ENCODE data around the gene CDKN2B-AS1. TPM values are rescaled to one million over a fixed set of nuclear protein-coding genes. Genes with fewer than 3 reads are reported as not detected.

The CDKN2B-AS1 gene
- total RNA-seq, 1 experiment from 2014 or later, result not detected

DNA sequence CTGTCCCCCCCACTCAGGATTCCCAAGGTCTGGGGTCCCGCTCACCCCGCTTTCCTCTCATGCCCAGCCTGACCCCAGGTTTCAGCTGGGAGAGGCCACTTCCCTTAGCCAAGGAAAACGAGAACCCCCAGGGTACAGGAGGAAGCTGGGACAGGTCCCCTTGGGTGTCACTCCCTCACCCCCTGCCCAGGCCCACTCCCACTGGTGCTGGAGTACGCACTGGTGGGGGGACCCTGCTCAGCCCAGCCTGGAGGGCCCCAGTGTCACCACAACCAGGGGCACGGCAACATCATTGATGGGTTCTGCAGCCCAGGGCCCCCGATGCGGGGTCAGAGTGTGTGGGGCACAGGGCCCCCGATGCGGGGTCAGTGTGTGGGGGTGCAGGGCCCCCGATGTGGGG, 159.5 kb downstream of the CDKN2B-AS1 start:
- Histone ChIP-seq H3K4me2 (ENCODE audit: insufficient read depth, insufficient read length, low read length) (no peak overlapping the region), H4K20me1 (ENCODE audit: control insufficient read depth, insufficient read depth, insufficient read length) (no peaks in the 10 kb centered on the region), H3K23ac (ENCODE audit: insufficient read length, low read depth, low read length) (no peak overlapping the region), H2BK5ac (ENCODE audit: insufficient read length, low read length) (no peak overlapping the region), H2AFZ (ENCODE audit: low read length) (no peak overlapping the region), H3K56ac (ENCODE audit: insufficient read length, low read depth, low read length) (no peak overlapping the region), H2AK5ac (ENCODE audit: insufficient read length, low read length) (no peak overlapping the region), H3K9me3 (ENCODE audit: control insufficient read depth, low read depth, low read length) (no peaks in the 10 kb centered on the region), H3K18ac (ENCODE audit: insufficient read length, low read depth, low read length) (no peak overlapping the region), H3K14ac (ENCODE audit: insufficient read depth, low read length) (no peak overlapping the region), H2BK12ac (ENCODE audit: insufficient read length, low read depth, low read length) (no peak overlapping the region), H3K79me1 (ENCODE audit: insufficient read depth, low read depth, low read length, poor library complexity, severe bottlenecking) (no peaks in the 10 kb centered on the region), H3K23me2 (ENCODE audit: insufficient read length, low read depth, low read length, poor library complexity, severe bottlenecking) (no peaks in the 10 kb centered on the region), H4K91ac (ENCODE audit: insufficient read length, low read depth, low read length) (no peak overlapping the region), H3T11ph (ENCODE audit: low read length) (no peak overlapping the region), H4K5ac (ENCODE audit: insufficient read length, low read depth, low read length) (no peak overlapping the region), H3K9ac (ENCODE audit: extremely low read depth, insufficient read length, low read length) (no peak overlapping the region), H3K79me2 (ENCODE audit: insufficient read depth, low read length) (no peaks in the 10 kb centered on the region), H2BK15ac (ENCODE audit: low read depth, low read length) (no peak overlapping the region), H3K27me3 (ENCODE audit: insufficient read depth, low read length) (no peaks in the 10 kb centered on the region), H2BK20ac (ENCODE audit: low read depth, low read length, poor library complexity, severe bottlenecking) (no peak overlapping the region), H3K4me1 (ENCODE audit: insufficient read depth, low read length) (no peaks in the 10 kb centered on the region), H3K4ac (ENCODE audit: low read depth, low read length) (no peak overlapping the region), H4K8ac (replicated peaks; ENCODE audit: insufficient read length, low read depth, low read length) (no peak overlapping the region), H3K27ac (ENCODE audit: insufficient read length, low read depth, low read length) (no peak overlapping the region), H2BK120ac (ENCODE audit: low read depth, low read length, poor library complexity, severe bottlenecking) (no peak overlapping the region)
- Mint-ChIP-seq H3K27me3 (ENCODE audit: low read depth) (no peaks in the 10 kb centered on the region), H3K9me3 (no peaks in the 10 kb centered on the region), H3K4me1 (no peaks in the 10 kb centered on the region), H3K4me3 (no peak overlapping the region), H3K27ac (no peak overlapping the region), H3K36me3 (ENCODE audit: insufficient read depth in 1 of 3, low read depth in 3 of 3) (no peaks in the 10 kb centered on the region)
- no CpG with 5 or more reads among the region's 10 CpGs for WGBS (ENCODE audit: extremely low coverage, insufficient read length, low lambda C conversion rate)
- TF ChIP-seq, protein P1, sequence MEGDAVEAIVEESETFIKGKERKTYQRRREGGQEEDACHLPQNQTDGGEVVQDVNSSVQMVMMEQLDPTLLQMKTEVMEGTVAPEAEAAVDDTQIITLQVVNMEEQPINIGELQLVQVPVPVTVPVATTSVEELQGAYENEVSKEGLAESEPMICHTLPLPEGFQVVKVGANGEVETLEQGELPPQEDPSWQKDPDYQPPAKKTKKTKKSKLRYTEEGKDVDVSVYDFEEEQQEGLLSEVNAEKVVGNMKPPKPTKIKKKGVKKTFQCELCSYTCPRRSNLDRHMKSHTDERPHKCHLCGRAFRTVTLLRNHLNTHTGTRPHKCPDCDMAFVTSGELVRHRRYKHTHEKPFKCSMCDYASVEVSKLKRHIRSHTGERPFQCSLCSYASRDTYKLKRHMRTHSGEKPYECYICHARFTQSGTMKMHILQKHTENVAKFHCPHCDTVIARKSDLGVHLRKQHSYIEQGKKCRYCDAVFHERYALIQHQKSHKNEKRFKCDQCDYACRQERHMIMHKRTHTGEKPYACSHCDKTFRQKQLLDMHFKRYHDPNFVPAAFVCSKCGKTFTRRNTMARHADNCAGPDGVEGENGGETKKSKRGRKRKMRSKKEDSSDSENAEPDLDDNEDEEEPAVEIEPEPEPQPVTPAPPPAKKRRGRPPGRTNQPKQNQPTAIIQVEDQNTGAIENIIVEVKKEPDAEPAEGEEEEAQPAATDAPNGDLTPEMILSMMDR (conservative IDR thresholded peaks at IDR 0.05), result no peak
- no peak for DNase-seq

All from H9 (cell line).